Pulmonary artery endothelial cell (primary cell): ENCODE data around the gene RBM19. TPM values are rescaled to one million over a fixed set of nuclear protein-coding genes. Genes with fewer than 3 reads are reported as not detected.

Experiments used
- DNase-seq: peaks from one replicate; pipeline ENCODE4 v3.0.0-alpha.2; 2011; ENCODE audit warnings: low read depth, low spot score
- total RNA-seq: library from RNA; depleted of rRNA; stranded (reverse); fragments of >200 nt; gene quantifications from 2 replicates; pipeline ENCODE4 v1.2.3, GENCODE V29; 2014

The RBM19 gene
- total RNA-seq, 1 donor from 2014 or later, result 21.4 TPM

GRCh38 chr12:113990250-113991223, 24.4 kb upstream of the RBM19 start:
- no peak for DNase-seq

- no peak for DNase-seq
These were observed 22.9 kb upstream of the RBM19 start for GRCh38 chr12:113988976-113989375.

- no peak for DNase-seq
These were observed 21.9 kb upstream of the RBM19 start for GRCh38 chr12:113988064-113988451.

GRCh38 chr12:113987261-113988063, 21.3 kb upstream of the RBM19 start:
- no peak for DNase-seq

DNA sequence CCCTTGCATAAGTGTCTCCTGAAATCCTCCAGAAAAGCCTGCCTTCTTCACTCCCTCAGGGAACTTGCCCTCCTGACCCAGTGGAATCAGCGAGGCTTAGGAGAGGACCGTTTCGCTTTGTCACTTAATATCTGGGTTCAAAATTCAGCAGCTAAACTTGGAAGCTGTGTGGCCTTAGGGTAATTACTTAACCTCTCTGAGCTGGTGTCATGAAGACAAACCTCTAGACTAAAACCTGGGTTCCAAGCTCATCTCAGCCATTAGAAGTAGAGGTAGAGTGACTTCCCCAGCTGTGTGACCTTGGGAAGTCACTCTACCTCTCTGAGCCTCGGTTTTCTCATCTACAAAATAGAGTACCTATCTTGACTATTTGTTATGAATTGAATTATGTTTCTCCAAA, 18.3 kb upstream of the RBM19 start:
- no peak for DNase-seq

GRCh38 chr12:113983777-113984448, 17.8 kb upstream of the RBM19 start:
- no peak for DNase-seq

- no peak for DNase-seq
These were observed 17.1 kb upstream of the RBM19 start for GRCh38 chr12:113983265-113983664.

- no peak for DNase-seq
These were observed 15.8 kb upstream of the RBM19 start for GRCh38 chr12:113981876-113982275.

DNA sequence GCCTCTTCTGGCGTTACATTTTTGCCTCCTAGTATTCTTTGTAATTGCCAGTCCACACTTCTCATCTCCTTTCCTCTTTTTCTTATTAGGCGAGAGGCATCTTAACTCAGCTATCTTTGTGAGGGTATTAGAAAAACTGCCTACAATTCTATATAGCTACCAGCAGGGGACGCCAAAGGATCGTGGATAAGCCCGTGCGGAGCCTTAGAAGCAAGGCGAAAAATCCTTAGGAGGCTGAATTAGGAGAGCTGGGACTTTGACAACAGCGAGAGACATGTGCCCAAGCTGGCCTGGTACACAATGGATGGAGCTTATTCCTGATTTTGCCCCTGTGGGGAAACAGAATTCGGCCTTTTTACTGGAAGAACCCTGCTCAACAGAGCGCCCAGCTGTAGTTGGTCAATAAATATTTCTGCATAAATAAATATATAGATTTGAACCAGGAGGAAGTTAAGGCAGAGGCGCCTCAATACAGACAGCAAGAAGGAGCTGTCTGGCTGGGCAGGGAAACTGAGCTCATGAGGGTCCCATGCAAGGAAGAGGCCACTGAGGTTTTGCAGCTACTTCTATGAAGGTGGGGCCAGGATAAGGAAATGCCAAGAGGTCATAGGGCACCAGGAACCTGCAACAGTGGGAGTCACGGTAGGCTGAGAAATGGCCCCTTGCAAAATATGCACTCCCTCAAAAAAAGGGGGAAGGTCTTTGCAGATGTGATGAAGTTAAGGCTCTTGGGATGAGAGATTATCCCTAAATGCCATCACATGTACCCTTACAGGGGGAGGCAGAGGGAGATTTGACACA, 14.6 kb upstream of the RBM19 start:
- DNase-seq, result peak; percentile 26

DNA sequence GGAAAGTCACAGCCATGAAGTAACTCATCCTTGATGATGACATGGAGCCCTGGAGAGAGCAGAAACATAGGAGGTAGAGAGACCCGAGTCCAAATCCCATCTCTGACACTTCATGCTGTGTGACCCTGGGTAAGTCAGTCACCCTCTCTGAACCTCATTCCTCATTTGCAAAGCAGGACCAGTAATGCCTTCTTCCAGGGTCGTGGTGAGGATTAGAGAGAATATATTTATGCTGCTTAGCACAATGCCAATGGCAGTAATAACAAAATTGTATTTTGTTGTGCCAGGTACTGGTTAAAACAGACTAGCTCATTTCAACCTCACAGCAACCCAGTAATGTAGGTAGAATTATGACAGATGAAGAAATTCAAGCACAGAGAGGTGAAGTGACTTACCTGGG, 13.9 kb upstream of the RBM19 start:
- DNase-seq, result no peak

DNA sequence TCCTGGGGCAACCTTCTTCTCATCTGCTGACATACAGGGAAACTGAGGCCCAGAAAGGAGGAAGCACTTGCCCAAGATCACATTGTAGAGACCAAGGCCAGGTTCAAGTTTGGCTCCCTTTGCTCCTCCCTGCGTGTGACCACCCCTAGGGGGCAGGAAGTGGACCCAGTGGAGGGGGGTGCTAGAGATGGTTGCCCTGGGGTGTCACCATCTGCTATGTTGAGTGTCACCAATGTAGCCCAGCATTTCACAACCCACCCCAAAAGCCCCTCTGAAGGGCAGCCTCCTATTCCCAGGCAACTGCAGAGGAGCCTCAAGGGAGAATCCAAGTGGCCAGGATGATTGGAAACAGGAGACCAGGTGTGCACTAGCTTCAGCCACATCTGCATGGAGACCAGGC, 12.0 kb upstream of the RBM19 start:
- DNase-seq, result no peak

GRCh38 chr12:113974006-113974405, 7.9 kb upstream of the RBM19 start:
- no peak for DNase-seq

DNA sequence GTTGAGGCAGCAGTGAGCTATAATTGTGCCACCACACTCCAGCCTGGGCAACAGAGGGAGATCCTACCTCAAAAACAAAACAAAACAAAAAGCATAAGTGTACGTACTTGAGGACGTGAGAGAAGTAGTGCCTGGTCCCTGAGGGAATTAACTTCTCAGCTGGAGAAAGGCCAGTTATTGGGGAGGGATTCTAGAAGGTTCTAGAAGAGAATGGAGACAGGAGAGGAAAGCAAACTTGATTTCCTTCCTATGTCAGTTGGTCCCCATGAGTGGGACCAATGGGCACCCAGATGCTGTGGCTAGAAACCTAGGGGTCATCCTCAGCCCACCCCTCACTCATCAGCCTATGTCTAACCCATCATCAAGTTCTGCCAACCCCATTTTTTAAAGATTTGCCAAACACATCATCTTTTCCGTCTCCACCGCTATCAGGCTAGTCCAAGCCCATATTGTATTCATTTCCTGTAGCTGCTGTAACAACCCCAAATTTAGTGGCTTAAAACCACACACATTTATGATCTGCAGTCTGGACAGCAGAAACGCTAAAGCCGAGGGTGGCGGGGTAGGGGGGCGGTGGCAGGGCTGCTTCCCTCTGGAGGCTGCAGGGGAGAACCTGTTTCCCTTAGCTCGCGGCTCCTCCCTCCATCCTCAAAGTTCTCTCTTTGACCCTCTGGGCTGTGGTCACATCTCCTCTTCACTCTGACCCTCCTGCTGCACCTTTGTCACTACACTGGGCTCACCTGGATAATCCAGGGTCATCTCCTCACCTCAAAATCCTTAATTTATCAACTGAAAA, 7.2 kb upstream of the RBM19 start:
- no peak for DNase-seq

DNA sequence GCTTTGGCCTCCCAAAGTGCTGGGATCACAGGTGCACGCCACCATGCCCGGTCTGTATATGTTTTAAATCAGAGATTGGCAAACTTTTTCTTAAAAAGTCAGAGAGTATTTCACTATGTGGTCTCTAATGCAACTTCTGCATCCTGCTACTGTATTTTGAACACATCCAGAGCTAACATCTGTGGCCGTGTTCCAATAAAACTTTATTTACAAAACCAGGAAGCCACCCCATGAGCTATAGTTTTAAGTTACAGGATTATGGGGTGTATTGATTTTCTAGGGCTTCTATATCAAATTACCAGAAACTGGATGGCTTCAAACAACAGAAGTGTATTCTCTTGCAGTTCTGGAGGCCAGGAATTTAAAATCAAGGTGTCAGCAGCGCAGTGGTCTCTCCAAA, 5.3 kb upstream of the RBM19 start:
- no peak for DNase-seq

- no peak for DNase-seq
These were observed 4.1 kb upstream of the RBM19 start for GRCh38 chr12:113970211-113970610.

DNA sequence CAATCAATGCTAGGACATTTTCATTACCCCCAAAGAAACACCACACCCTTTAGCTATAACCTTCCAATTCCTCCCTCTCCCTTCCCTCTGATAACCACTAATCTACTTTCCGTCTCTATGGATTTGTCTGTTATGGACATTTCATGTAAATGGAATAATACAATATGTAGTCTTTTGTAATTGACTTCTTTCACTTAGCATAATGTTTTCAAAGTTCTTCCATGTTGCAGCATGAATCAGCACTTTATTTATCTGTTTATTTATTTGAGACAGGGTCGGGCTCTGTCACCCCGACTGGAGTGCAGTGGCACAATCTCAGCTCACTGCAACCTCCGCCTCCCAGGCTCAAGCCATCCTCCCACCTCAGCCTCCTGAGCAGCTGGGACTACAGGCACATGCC, 1.2 kb upstream of the RBM19 start:
- DNase-seq, result no peak

GRCh38 chr12:113962733-113963132, 3.4 kb downstream of the RBM19 start:
- DNase-seq, result no peak

GRCh38 chr12:113961921-113962710, 4.0 kb downstream of the RBM19 start:
- DNase-seq, result no peak

DNA sequence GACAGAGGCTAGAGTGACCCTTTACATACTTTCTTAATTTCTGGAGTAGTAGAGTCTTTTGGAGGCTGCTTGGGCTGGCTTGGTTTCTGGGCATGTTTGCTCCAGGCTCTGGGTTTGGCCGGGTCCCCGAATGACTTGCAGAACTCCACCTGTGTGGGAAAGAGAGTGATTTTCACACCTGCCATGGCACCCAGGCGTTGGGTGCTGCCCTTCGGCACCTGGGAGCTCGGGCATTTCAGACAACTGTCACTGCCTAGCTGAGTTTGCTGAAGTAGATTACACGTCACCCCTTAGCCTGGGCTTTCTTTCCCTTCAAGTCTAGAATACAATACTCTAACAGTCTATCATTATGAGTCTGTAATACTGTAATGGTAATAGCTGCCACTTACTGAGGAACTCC, 6.1 kb downstream of the RBM19 start:
- DNase-seq, result no peak
